Melanocyte of skin (primary cell): Measurements from ENCODE around the gene DAGLB. TPM values are rescaled to one million over a fixed set of nuclear protein-coding genes. Genes with fewer than 3 reads are reported as not detected.

Experiments used
- total RNA-seq, 2 donors: library from RNA; depleted of rRNA; stranded (reverse); fragments of >200 nt; gene quantifications; 2 replicates each; pipeline ENCODE4 v1.2.3, GENCODE V29; 2012

The DAGLB gene, protein sequence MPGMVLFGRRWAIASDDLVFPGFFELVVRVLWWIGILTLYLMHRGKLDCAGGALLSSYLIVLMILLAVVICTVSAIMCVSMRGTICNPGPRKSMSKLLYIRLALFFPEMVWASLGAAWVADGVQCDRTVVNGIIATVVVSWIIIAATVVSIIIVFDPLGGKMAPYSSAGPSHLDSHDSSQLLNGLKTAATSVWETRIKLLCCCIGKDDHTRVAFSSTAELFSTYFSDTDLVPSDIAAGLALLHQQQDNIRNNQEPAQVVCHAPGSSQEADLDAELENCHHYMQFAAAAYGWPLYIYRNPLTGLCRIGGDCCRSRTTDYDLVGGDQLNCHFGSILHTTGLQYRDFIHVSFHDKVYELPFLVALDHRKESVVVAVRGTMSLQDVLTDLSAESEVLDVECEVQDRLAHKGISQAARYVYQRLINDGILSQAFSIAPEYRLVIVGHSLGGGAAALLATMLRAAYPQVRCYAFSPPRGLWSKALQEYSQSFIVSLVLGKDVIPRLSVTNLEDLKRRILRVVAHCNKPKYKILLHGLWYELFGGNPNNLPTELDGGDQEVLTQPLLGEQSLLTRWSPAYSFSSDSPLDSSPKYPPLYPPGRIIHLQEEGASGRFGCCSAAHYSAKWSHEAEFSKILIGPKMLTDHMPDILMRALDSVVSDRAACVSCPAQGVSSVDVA
- 10 to 100 TPM; 12.0 to 13.3 TPM for total RNA-seq

DNA sequence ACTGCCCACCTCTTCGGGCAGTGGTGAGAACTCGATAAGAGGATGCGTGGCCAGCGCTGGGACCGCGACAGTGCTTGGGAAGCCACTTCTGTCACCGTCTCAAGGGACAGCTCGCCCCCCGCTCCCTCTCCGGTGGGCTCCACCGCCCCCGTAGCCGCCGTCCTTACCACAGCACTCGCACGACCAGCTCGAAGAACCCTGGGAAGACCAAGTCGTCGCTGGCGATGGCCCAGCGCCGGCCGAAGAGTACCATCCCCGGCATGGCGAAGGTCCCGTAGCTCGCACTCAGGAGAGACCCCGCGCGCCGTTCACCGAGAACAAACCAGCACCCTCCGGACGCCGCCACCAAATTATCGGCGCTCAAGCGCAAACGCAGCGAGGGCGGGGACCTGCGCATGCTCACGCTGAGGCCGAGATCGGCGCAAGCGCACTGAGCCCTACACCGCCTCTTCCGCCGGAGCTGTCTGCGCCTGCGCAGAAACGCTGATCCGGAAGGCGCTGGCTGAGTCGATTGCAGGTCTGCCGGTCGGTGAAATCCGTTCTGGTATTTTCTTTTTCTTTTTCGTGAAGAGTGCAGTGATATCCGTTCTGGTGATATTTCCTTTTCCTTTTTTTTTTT is at the start of gene DAGLB:
TSS of gene DAGLB (minus strand) at position 374 of the 619 bp plus-strand sequence. CDS start at position 262, 112 bp downstream.

Other genes starting within 250 kb of the DAGLB start
- gene CYTH3, start 175.3 kb downstream of the DAGLB start, total RNA-seq = 10 to 100 TPM; 53.0 to 66.9 TPM
- gene FAM220A, start 99.0 kb downstream of the DAGLB start, total RNA-seq = 10 to 100 TPM; 10.7 to 12.0 TPM
- gene RAC1, start 73.4 kb downstream of the DAGLB start, total RNA-seq = 10 to 100 TPM; 53.3 to 64.6 TPM
- gene KDELR2, start 36.2 kb upstream of the DAGLB start, total RNA-seq = 100 to 1,000 TPM in 1 of 2 donors, 10 to 100 TPM in 1; 71.2 to 111 TPM
- gene GRID2IP, start 103.5 kb upstream of the DAGLB start, total RNA-seq = not detected
- gene ZDHHC4, start 129.5 kb upstream of the DAGLB start, total RNA-seq = 10 to 100 TPM; 38.3 to 54.7 TPM
- 10 to 100 TPM; 15.3 to 21.7 TPM for gene INTS15, start 142.1 kb upstream of the DAGLB start, total RNA-seq
- 1 to 10 TPM in 1 of 2 donors, not detected in 1; 1.7 TPM for gene ZNF853, start 167.7 kb upstream of the DAGLB start, total RNA-seq
- gene ZNF316, start 189.4 kb upstream of the DAGLB start, total RNA-seq = 10 to 100 TPM in 1 of 2 donors, 1 to 10 TPM in 1; 10.0 to 19.3 TPM